HG03175 (cell line): ENCODE results near the gene KRTAP15-1.

Experiments
- ATAC-seq: cut with Tn5 transposase; IDR thresholded peaks from one replicate; pipeline ENCODE4 v1.9.1; 2021; ENCODE audit warnings: mild to moderate bottlenecking, moderate library complexity; ENCODE audit not compliant: unreplicated experiment

The KRTAP15-1 gene

DNA sequence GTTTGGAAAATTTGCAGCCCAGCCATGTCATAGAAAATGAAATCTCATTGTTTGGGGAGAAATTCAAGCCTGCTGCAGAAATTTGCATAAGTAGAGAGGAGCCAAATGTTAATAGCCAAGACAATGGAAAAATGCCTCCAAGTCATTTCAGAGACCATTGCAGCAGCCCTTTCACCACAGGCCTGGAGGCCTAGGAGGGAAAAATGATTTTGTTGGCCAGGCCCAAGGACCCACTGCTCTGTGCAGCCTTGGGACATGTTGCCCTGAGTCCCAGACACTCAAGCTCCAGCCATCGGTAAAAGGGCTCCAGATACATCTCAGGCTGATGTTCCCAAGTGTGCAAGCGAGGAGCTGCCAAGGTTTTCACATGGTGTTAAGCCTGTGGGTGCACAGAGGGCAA is 46.1 kb downstream of the KRTAP15-1 start:
- ATAC-seq, result no peak

- no peak for ATAC-seq
These were observed 47.3 kb downstream of the KRTAP15-1 start, which contains the start of gene KRTAP19-2 for GRCh38 chr21:30487336-30487735. Gene KRTAP19-2 (minus strand): TSS chr21:30487436. CDS start chr21:30487348, 88 bp downstream.
